Adrenal gland (tissue), 12 donors: Measurements from ENCODE around the gene TJP3. TPM values are rescaled to one million over a fixed set of nuclear protein-coding genes. Genes with fewer than 3 reads are reported as not detected.

ENCODE experiments used
- DNase-seq, 7 donors: peaks; one replicate each; pipeline ENCODE4 v3.0.0-alpha.2; 2019 to 2020
- H3K27ac ChIP-seq, 5 donors: fragments of 200-600 bp; sonication (generic) in 4 of 5; 1 replicate in 3 of 5; 2 replicates in 2 of 5; pipeline versions ENCODE4 v1.5.1 to v1.8.0; 2016 to 2020; ENCODE audit warnings: mild to moderate bottlenecking in 1 of 5
- H3K27me3 ChIP-seq: fragments of 200-600 bp; 2 replicates; pipeline ENCODE4 v1.8.0; 2021
- H3K36me3 ChIP-seq, 2 donors: fragments of 200-600 bp; replicated peaks in 1 of 2; 1 replicate in 1 of 2; 2 replicates in 1 of 2; pipeline versions ENCODE4 v1.5.1 to v1.8.0; 2018 to 2022
- H3K4me1 ChIP-seq, 2 donors: fragments of 200-600 bp; replicated peaks in 1 of 2; 1 replicate in 1 of 2; 2 replicates in 1 of 2; pipeline versions ENCODE4 v1.5.1 to v1.8.0; 2018 to 2021
- H3K4me3 ChIP-seq, 4 donors: fragments of 200-600 bp; sonication (generic) in 3 of 4; one replicate each; pipeline ENCODE4 v1.5.1; 2016 to 2018
- H3K9me3 ChIP-seq, 3 donors: fragments of 200-600 bp; sonication (generic) in 1 of 3; replicated peaks in 1 of 3; 1 replicate in 2 of 3; 2 replicates in 1 of 3; pipeline versions ENCODE4 v1.5.1 to v1.8.0; 2016 to 2021
- CTCF ChIP-seq, 6 experiments: fragments of 450-650 bp in 4 of 6; fragments of 200-600 bp in 2 of 6; sonication (generic) in 1 of 6; IDR thresholded peaks; 1 replicate in 5 of 6; 2 replicates in 1 of 6; pipeline versions ENCODE4 v1.5.1 to v1.8.0; 2016 to 2021; ENCODE audit warnings: antibody characterized with exemption in 6 of 6, mild to moderate bottlenecking in 2 of 6, moderate library complexity in 1 of 6
- POLR2A ChIP-seq, 2 donors: fragments of 450-650 bp; IDR thresholded peaks; one replicate each; pipeline ENCODE4 v1.6.1; 2017; ENCODE audit warnings: antibody characterized with exemption in 2 of 2, mild to moderate bottlenecking in 2 of 2, moderate library complexity in 1 of 2
- WGBS, 4 donors: extraction: QIAGEN DNeasy Blood & Tissue Kit in 2 of 4; methylation state at CpG; one replicate each; pipeline versions ENCODE4 v1.1.5 to v1.1.7; 2013 to 2017; 5-methylcytosine and 5-hydroxymethylcytosine counted together
- intact Hi-C, 2 donors: fragments of 100-400 bp; cut with DNase I; formaldehyde crosslinking; loops; one replicate each; pipeline versions ENCODE4 v1.14.1 to v1.15.0; 2022 to 2023
- polyA plus RNA-seq, 3 donors: library from polyadenylated mRNA; stranded (reverse); fragments of 200-250 nt in 2 of 3; fragments of 350-450 nt in 1 of 3; fragmentation: Illumina TruSeq in 1 of 3; extraction: RNeasy Lipid Tissue Mini Kit (QIAGEN cat#74804) in 1 of 3; gene quantifications; one replicate each; pipeline ENCODE4 v1.2.3, GENCODE V29; 2013 to 2014
- total RNA-seq, 9 donors: library from RNA; depleted of rRNA in 4 of 9; stranded (reverse); fragments of >200 nt in 4 of 9; fragments of 120-200 nt in 1 of 9; fragmentation: NEBNext Ultra II Directional in 1 of 9; extraction: Animal tissue kit (Norgen Biotek cat#: 25700) in 1 of 9; gene quantifications; one replicate each; pipeline versions ENCODE4 v1.1.0 to v1.2.4, GENCODE V29; 2013 to 2023
- donor health status: healthy with polysubstance abuse.
- donor health status: Bipolar disorder and iron deficiency.
- donor health status: DM: yes; HTN: yes; CAD: no.
- donor health status: DM: no; HTN: no; CAD: no.
- donor health status: DM: no; HTN: no; CAD: no.
- donor health status: DM: yes; HTN: yes; CAD: no.

The TJP3 gene
- total and polyA plus RNA-seq, 12 donors: 0.07 to 2.5 (median 0.24) TPM; not detected in 6

GRCh38 chr19:3759482-3760254, 51.5 kb downstream of the TJP3 start:
- H3K27me3 ChIP-seq: no peaks in the 10 kb centered on the region
- peaks cover 13 to 28% of the 10 kb centered on the region in 2 donors for H3K4me1 ChIP-seq
- no peak overlapping the region for H3K27ac ChIP-seq
- no peak for DNase-seq
- H3K9me3 ChIP-seq: no peaks in the 10 kb centered on the region
- TF ChIP-seq POLR2A (IDR thresholded peaks at IDR 0.05) (no peak), CTCF (IDR thresholded peaks at IDR 0.05) (no peak)
- no peak overlapping the region for H3K4me3 ChIP-seq
- peaks cover 0 to 13% of the 10 kb centered on the region in 2 donors for H3K36me3 ChIP-seq
- WGBS, 4 donors: 88 to 90% (median 88%) methylated on average over 1 to 19 of the region's 19 CpGs; no CpG with 5 or more reads in 1 of the 4 donors
- intact Hi-C loops: no loop called here

- no peak for TF ChIP-seq POLR2A (IDR thresholded peaks at IDR 0.05)
- TF ChIP-seq CTCF (IDR thresholded peaks at IDR 0.05): no peak
- H3K9me3 ChIP-seq: no peaks in the 10 kb centered on the region
- H3K27me3 ChIP-seq: no peaks in the 10 kb centered on the region
- H3K27ac ChIP-seq: peak overlapping the region; percentile 22 to 98 (median 88)
- 31 to 36% (median 32%) methylated on average over 7 of the region's 7 CpGs for WGBS, 4 donors
- intact Hi-C loops: no loop called here
- DNase-seq: peak in 3 of 7 donors; percentile 9 to 57 (median 36)
- peaks cover 0 to 22% of the 10 kb centered on the region in 2 donors for H3K36me3 ChIP-seq
- peak overlapping the region; percentile 43 to 98 (median 92) for H3K4me3 ChIP-seq
- peaks cover 13 to 28% of the 10 kb centered on the region in 2 donors for H3K4me1 ChIP-seq
These were observed 52.7 kb downstream of the TJP3 start for GRCh38 chr19:3760871-3761361.

GRCh38 chr19:3761382-3762129, 53.4 kb downstream of the TJP3 start, which contains the start of gene APBA3:
TSS of gene APBA3 (minus strand) at chr19:3761692. CDS start at chr19:3760264, 1,428 bp downstream.
- Histone ChIP-seq H3K27me3 (no peaks in the 10 kb centered on the region), H3K9me3 (no peaks in the 10 kb centered on the region), H3K4me3 (peak within 1 kb of the TSS; percentile 43 to 98 (median 92)), H3K36me3 (peaks cover 0 to 29% of the 10 kb centered on the region in 2 donors), H3K27ac (peak within 1 kb of the TSS; percentile 95 to 99 (median 99)), H3K4me1 (peaks cover 13 to 28% of the 10 kb centered on the region in 2 donors)
- DNase-seq: peak; percentile 91 to 96 (median 94)
- peak; percentile 58 to 76 (median 68) for TF ChIP-seq CTCF (IDR thresholded peaks at IDR 0.05)
- peak in 1 of 2 donors; percentile 65 for TF ChIP-seq POLR2A (IDR thresholded peaks at IDR 0.05)
- WGBS, 4 donors: 2 to 6% (median 4%) methylated on average over 24 to 45 of the region's 45 CpGs
- intact Hi-C loops: no loop called here

DNA sequence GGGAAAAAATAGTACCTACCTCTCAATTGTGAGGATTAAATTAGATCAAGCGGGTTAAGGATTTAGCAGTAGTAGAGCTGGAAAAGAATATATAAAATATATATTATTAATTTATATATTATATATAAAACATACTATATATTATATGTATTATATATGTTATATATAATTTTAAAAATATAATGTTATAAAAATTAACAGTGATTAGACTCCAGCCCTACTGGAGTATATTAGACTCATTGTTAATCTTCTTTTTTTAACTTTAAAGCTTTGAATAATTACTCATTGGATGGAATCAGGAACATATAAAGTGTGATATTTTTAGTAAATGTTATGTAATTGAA, 53.9 kb downstream of the TJP3 start:
- DNase-seq: no peak
- Histone ChIP-seq H3K27me3 (no peaks in the 10 kb centered on the region), H3K9me3 (no peaks in the 10 kb centered on the region), H3K36me3 (peaks cover 0 to 34% of the 10 kb centered on the region in 2 donors), H3K4me1 (peaks cover 13 to 28% of the 10 kb centered on the region in 2 donors), H3K4me3 (peak overlapping the region in 1 of 4 donors; percentile 97), H3K27ac (peak overlapping the region; percentile 95 to 99 (median 99))
- intact Hi-C loops: no loop called here
- 57 to 72% (median 63%) methylated on average over 1 of the region's 1 CpG for WGBS, 4 donors
- TF ChIP-seq CTCF (IDR thresholded peaks at IDR 0.05): no peak
- no peak for TF ChIP-seq POLR2A (IDR thresholded peaks at IDR 0.05)
